ENCODE results near the gene MUC13. TPM values are rescaled to one million over a fixed set of nuclear protein-coding genes. Genes with fewer than 3 reads are reported as not detected.
"Not testable (repeated sequence)": the region's sequence is repeated elsewhere in the genome, so short reads cannot be mapped to it uniquely, and the experiment has no call there.

The MUC13 gene
- polyA plus RNA-seq, 2 of the 4 experiments (the other 2 are of a cell fraction): 5.5 to 8.8 TPM

- Histone ChIP-seq H3K4me3 (no peak overlapping the region), H3K27ac (no peak overlapping the region), H3K9me3 (peaks cover 2% of the 10 kb centered on the region; the same call in 1 of the 3 replicates), H3K4me2 (no peak overlapping the region), H3K4me1 (0 out of 3 replicates have a peak, but pooled peaks cover 4% of the 10 kb centered on the region)
- WGBS (ENCODE audit: missing lambda C conversion rate): 74% methylated on average over 5 of the region's 5 CpGs
- DNase-seq (ENCODE audit: low read depth in 1 of 2, low spot score in 1 of 2) (no peak), FAIRE-seq (no peak), ATAC-seq (no peak)
- ChIA-PET POLR2A (no interaction called here), CTCF (interaction anchor here (1.4 kb wide), 1 partner anchor 33 kb away, joined by 4 read pairs; no protein-coding TSS in a partner anchor)
- TF ChIP-seq NPAS2 (CRISPR knock-in tag; IDR thresholded peaks at IDR 0.05; ENCODE audit: borderline replicate concordance): no peak
- no peak for TF ChIP-seq ZSCAN20 (CRISPR knock-in tag; IDR thresholded peaks at IDR 0.05)
- no peak for TF ChIP-seq RAD21 (conservative IDR thresholded peaks at IDR 0.05 in 1 of 2, IDR thresholded peaks at IDR 0.05 in 1 of 2)
Observed at GRCh38 chr3:124960698-124961097, 26.1 kb upstream of the MUC13 start.

GRCh38 chr3:124960105-124960504 is 25.6 kb upstream of the MUC13 start:
- H3K4me1 ChIP-seq: no peaks in the 10 kb centered on the region
- ChIA-PET CTCF (no interaction called here), POLR2A (no interaction called here)
- DNase-seq (ENCODE audit: low read depth in 1 of 2, low spot score in 1 of 2): no peak
- no peak overlapping the region for H3K4me3 ChIP-seq
- no peak overlapping the region for H3K27ac ChIP-seq
- no peak for FAIRE-seq
- 68% methylated on average over 3 of the region's 3 CpGs for WGBS (ENCODE audit: missing lambda C conversion rate)
- peaks cover 3% of the 10 kb centered on the region; the same call in 1 of the 3 replicates for H3K9me3 ChIP-seq
- ATAC-seq: no peak
- H3K4me2 ChIP-seq: no peak overlapping the region
- TF ChIP-seq FOXS1 (CRISPR knock-in tag; IDR thresholded peaks at IDR 0.05) (no peak), SMC3 (IDR thresholded peaks at IDR 0.05) (no peak), RARB (CRISPR knock-in tag; IDR thresholded peaks at IDR 0.05) (no peak), ZNF302 (CRISPR knock-in tag; IDR thresholded peaks at IDR 0.05) (no peak), ZFP36 (IDR thresholded peaks at IDR 0.05; ENCODE audit: borderline replicate concordance, partially characterized antibody) (no peak), USF2 (IDR thresholded peaks at IDR 0.05) (no peak), MAFK (IDR thresholded peaks at IDR 0.05; ENCODE audit: partially characterized antibody) (no peak), TP53 (CRISPR knock-in tag; IDR thresholded peaks at IDR 0.05) (no peak), CHD4 (IDR thresholded peaks at IDR 0.05; ENCODE audit: borderline replicate concordance) (no peak), GATA3 (IDR thresholded peaks at IDR 0.05; ENCODE audit: borderline replicate concordance) (no peak), KDM1A (IDR thresholded peaks at IDR 0.05; ENCODE audit: low read depth) (no peak), NPAS2 (CRISPR knock-in tag; IDR thresholded peaks at IDR 0.05; ENCODE audit: borderline replicate concordance) (no peak), MYC (IDR thresholded peaks at IDR 0.05; ENCODE audit: borderline replicate concordance, low read length) (no peak), EHMT2 (IDR thresholded peaks at IDR 0.05; ENCODE audit: low read depth) (no peak), BCL3 (IDR thresholded peaks at IDR 0.05) (no peak), RNF2 (IDR thresholded peaks at IDR 0.05; ENCODE audit: borderline replicate concordance, low read depth) (no peak)

GRCh38 chr3:124957951-124958350 is 23.4 kb upstream of the MUC13 start:
- H3K9me3 ChIP-seq; CTCF ChIA-PET; DNase-seq (ENCODE audit: low read depth in 1 of 2, low spot score in 1 of 2); H3K4me3 ChIP-seq; H3K4me2 ChIP-seq; FAIRE-seq; H3K4me1 ChIP-seq; ATAC-seq; POLR2A ChIA-PET; H3K27ac ChIP-seq: not testable (repeated sequence)
- 91% methylated on average over 4 of the region's 4 CpGs for WGBS (ENCODE audit: missing lambda C conversion rate)

GRCh38 chr3:124952282-124952855 is 17.8 kb upstream of the MUC13 start:
- Histone ChIP-seq H3K4me2 (no peak overlapping the region), H3K9me3 (peaks cover 3% of the 10 kb centered on the region; the same call in 1 of the 3 replicates), H3K4me3 (no peak overlapping the region), H3K27ac (no peak overlapping the region), H3K4me1 (peaks cover 10% of the 10 kb centered on the region; the same call in 2 of the 3 replicates)
- ATAC-seq: no peak
- WGBS (ENCODE audit: missing lambda C conversion rate): 78% methylated on average over 5 of the region's 5 CpGs
- no peak for FAIRE-seq
- ChIA-PET CTCF (interaction anchor here (1.0 to 1.9 kb wide), 3 partner anchors 25 to 51 kb away, joined by 4 to 6 read pairs (median 6); no protein-coding TSS in a partner anchor), POLR2A (no interaction called here)
- no peak for DNase-seq (ENCODE audit: low read depth in 1 of 2, low spot score in 1 of 2)
- TF ChIP-seq FOXS1 (CRISPR knock-in tag; IDR thresholded peaks at IDR 0.05): no peak
- TF ChIP-seq USF2 (IDR thresholded peaks at IDR 0.05): no peak
- TF ChIP-seq HOXA7 (CRISPR knock-in tag; IDR thresholded peaks at IDR 0.05): no peak
- TF ChIP-seq NPAS2 (CRISPR knock-in tag; IDR thresholded peaks at IDR 0.05; ENCODE audit: borderline replicate concordance): no peak
- TF ChIP-seq MYC (IDR thresholded peaks at IDR 0.05; ENCODE audit: borderline replicate concordance, low read length): no peak
- no peak for TF ChIP-seq MAZ (IDR thresholded peaks at IDR 0.05; ENCODE audit: borderline replicate concordance, low read depth, low read length)
- TF ChIP-seq POLR2AphosphoS2 (conservative IDR thresholded peaks at IDR 0.05; ENCODE audit: low read length): no peak
- TF ChIP-seq ZC3H11A (IDR thresholded peaks at IDR 0.05): no peak
- no peak for TF ChIP-seq KDM5A (IDR thresholded peaks at IDR 0.05)
- TF ChIP-seq HES2 (IDR thresholded peaks at IDR 0.05): no peak
- TF ChIP-seq ZNF302 (CRISPR knock-in tag; IDR thresholded peaks at IDR 0.05): no peak
- TF ChIP-seq E2F6 (IDR thresholded peaks at IDR 0.05; ENCODE audit: borderline replicate concordance, low read depth): no peak
- no peak for TF ChIP-seq TP53 (CRISPR knock-in tag; IDR thresholded peaks at IDR 0.05)
- no peak for TF ChIP-seq FOSL2 (IDR thresholded peaks at IDR 0.05)
- no peak for TF ChIP-seq FOSL2 (CRISPR knock-in tag; IDR thresholded peaks at IDR 0.05)
